ENCODE data around the gene GABRA4. TPM values are rescaled to one million over a fixed set of nuclear protein-coding genes. Genes with fewer than 3 reads are reported as not detected.
A peak's percentile ranks its signal among the peaks of the same experiment; 100 is the strongest.

GABRA4 gene
- total RNA-seq, 4 donors from 2014 or later, result 0.16 TPM; not detected in 3

DNA sequence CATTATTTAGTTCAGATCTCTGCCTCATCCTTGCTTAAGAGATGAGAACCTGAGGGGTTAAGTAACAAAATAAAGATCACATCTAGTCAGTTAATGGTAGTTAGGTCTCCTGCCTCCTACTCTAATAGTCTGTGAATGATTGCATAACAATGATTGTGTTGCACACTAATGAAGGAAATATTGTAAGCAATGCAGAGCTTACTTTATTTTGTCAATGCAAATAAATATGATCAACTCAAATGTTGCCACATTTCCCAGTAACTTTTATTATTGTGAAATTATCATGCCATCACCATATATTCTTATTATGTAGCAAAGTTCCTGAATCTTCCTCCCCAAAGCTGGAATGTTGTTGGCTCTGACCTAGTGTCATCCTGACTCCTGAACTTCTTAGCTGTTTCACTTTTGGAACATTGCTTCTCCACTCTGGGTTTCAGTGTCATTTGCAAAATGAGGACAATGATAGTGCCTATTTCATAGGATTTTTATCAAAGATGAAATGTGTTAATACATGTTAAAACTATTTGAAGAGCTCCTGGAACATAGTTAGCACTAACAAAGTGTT lies 17.0 kb upstream of the GABRA4 start:
- Histone ChIP-seq H3K27me3 (no peaks in the 10 kb centered on the region), H3K4me1 (peaks cover 0 to 8% (median 0%) of the 10 kb centered on the region in 4 donors), H3K36me3 (no peaks in the 10 kb centered on the region), H3K9me3 (no peaks in the 10 kb centered on the region), H3K4me3 (no peak overlapping the region), H3K27ac (no peak overlapping the region)
- intact Hi-C loops (cut with DNase I; ENCODE audit: low total_unique reads) (no loop called here), in situ Hi-C loops (cut with MboI; ENCODE audit: low pct_ligation_motif_present in 1 of 4, low pct_unique_long_range_greater_than_20kb in 1 of 4, low sequenced_read_pairs in 3 of 4) (no loop called here)
- no peak for DNase-seq
- TF ChIP-seq POLR2AphosphoS5 (IDR thresholded peaks at IDR 0.05) (no peak), POLR2A (IDR thresholded peaks at IDR 0.05) (no peak), EP300 (IDR thresholded peaks at IDR 0.05; ENCODE audit: low read depth) (no peak)
- TF ChIP-seq, protein P1, sequence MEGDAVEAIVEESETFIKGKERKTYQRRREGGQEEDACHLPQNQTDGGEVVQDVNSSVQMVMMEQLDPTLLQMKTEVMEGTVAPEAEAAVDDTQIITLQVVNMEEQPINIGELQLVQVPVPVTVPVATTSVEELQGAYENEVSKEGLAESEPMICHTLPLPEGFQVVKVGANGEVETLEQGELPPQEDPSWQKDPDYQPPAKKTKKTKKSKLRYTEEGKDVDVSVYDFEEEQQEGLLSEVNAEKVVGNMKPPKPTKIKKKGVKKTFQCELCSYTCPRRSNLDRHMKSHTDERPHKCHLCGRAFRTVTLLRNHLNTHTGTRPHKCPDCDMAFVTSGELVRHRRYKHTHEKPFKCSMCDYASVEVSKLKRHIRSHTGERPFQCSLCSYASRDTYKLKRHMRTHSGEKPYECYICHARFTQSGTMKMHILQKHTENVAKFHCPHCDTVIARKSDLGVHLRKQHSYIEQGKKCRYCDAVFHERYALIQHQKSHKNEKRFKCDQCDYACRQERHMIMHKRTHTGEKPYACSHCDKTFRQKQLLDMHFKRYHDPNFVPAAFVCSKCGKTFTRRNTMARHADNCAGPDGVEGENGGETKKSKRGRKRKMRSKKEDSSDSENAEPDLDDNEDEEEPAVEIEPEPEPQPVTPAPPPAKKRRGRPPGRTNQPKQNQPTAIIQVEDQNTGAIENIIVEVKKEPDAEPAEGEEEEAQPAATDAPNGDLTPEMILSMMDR (IDR thresholded peaks at IDR 0.05), result no peak

DNA sequence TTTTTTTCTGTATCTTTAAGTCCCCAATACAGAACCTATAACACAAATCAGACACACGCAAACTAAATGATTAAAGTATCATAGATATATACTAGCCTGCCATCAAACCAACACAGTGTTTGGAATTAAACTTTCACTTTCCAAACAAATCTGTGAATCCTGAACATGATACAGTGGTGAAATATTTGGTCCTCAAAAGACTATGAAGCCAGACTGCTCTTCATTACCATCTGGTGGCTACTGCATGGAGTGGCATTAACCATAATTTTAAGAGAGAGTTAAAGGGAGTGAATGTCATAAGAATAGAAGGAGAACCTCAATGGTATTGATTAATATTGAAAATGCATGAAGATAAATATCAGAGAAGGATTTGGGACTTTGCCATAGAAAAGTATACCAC lies 9.2 kb upstream of the GABRA4 start:
- DNase-seq, result no peak

DNA sequence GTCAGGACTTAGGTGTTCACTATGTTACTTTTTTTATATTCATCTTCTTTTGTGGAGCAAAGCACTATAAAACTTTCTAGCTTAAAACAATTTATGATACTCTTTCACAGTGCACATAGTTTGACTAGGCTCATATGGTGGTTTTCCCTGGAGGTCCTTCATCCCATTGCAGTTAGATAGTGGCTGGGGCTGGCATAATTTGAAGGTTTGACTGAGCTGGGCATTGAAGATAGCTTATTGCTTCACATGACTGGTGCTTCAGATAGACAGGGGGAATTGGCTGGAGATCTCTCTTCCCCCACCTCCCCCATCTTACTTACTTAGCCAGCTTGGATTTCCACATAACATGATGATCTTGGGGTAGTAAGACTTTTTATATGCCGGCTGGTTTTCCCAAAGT lies 7.0 kb upstream of the GABRA4 start:
- no peak for DNase-seq
- H3K9me3 ChIP-seq, result no peaks in the 10 kb centered on the region
- H3K4me1 ChIP-seq, result no peaks in the 10 kb centered on the region
- in situ Hi-C loops (cut with MboI; ENCODE audit: low pct_ligation_motif_present in 1 of 4, low pct_unique_long_range_greater_than_20kb in 1 of 4, low sequenced_read_pairs in 3 of 4), result no loop called here
- no peak overlapping the region for H3K4me3 ChIP-seq
- peaks cover 10% of the 10 kb centered on the region for H3K27me3 ChIP-seq
- TF ChIP-seq EP300 (IDR thresholded peaks at IDR 0.05; ENCODE audit: low read depth) (no peak), POLR2AphosphoS5 (IDR thresholded peaks at IDR 0.05) (no peak), POLR2A (IDR thresholded peaks at IDR 0.05) (no peak)
- TF ChIP-seq, protein P1 (IDR thresholded peaks at IDR 0.05), result no peak
- no peak overlapping the region for H3K27ac ChIP-seq
- H3K36me3 ChIP-seq, result no peaks in the 10 kb centered on the region
- WGBS, 2 donors (ENCODE audit: low coverage in 1 of 2), result 93% methylated on average over 1 of the region's 1 CpG; no CpG with 5 or more reads in 1 of the 2 donors
- intact Hi-C loops (cut with DNase I; ENCODE audit: low total_unique reads), result no loop called here

More for the DNA sequence above, 9.2 kb upstream of the GABRA4 start:
- Histone ChIP-seq H3K27ac (no peak overlapping the region), H3K4me1 (no peaks in the 10 kb centered on the region), H3K36me3 (no peaks in the 10 kb centered on the region), H3K27me3 (no peaks in the 10 kb centered on the region), H3K9me3 (no peaks in the 10 kb centered on the region), H3K4me3 (no peak overlapping the region)
- in situ Hi-C loops (cut with MboI; ENCODE audit: low pct_ligation_motif_present in 1 of 4, low pct_unique_long_range_greater_than_20kb in 1 of 4, low sequenced_read_pairs in 3 of 4) (no loop called here), intact Hi-C loops (cut with DNase I; ENCODE audit: low total_unique reads) (no loop called here)
- TF ChIP-seq POLR2A (IDR thresholded peaks at IDR 0.05), result no peak
- TF ChIP-seq, protein P1 (IDR thresholded peaks at IDR 0.05), result peak in 1 of 5 experiments; percentile 9
- TF ChIP-seq POLR2AphosphoS5 (IDR thresholded peaks at IDR 0.05), result no peak
- WGBS, 2 donors (ENCODE audit: low coverage in 1 of 2), result 36 to 44% methylated on average over 1 of the region's 1 CpG

DNA sequence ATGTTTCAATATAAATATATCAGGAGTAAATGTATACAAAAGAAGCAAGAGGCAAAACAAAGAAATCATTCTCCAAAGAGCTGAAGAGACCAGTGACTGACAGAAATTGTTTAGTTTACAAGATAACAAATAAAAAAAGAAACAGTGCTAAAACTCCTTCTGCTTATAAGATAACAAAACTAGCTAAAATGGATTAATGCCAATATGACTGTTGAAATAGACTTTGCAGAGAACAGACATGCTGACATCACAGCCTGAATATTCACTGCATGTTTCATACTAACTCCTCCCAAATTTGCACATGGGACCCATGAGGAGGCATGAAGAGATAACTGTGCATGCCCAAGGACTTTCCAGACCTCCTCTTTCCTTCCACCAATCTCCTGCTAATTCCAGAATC lies 6.2 kb upstream of the GABRA4 start:
- no peak overlapping the region for H3K4me3 ChIP-seq
- no peak for TF ChIP-seq POLR2AphosphoS5 (IDR thresholded peaks at IDR 0.05)
- no peak for TF ChIP-seq EP300 (IDR thresholded peaks at IDR 0.05; ENCODE audit: low read depth)
- TF ChIP-seq POLR2A (IDR thresholded peaks at IDR 0.05), result no peak
- TF ChIP-seq, protein P1 (IDR thresholded peaks at IDR 0.05), result no peak
- H3K27me3 ChIP-seq, result peaks cover 19% of the 10 kb centered on the region
- H3K9me3 ChIP-seq, result no peaks in the 10 kb centered on the region
- DNase-seq, result no peak
- in situ Hi-C loops (cut with MboI; ENCODE audit: low pct_ligation_motif_present in 1 of 4, low pct_unique_long_range_greater_than_20kb in 1 of 4, low sequenced_read_pairs in 3 of 4) (no loop called here), intact Hi-C loops (cut with DNase I; ENCODE audit: low total_unique reads) (no loop called here)
- no peak overlapping the region for H3K27ac ChIP-seq
- no peaks in the 10 kb centered on the region for H3K4me1 ChIP-seq
- no peaks in the 10 kb centered on the region for H3K36me3 ChIP-seq

All from transverse colon (tissue), 4 donors.